Putamen (tissue), 1 donor: ENCODE results near the gene GGTLC2.
"Not testable (repeated sequence)": the region's sequence is repeated elsewhere in the genome, so short reads cannot be mapped to it uniquely, and the experiment has no call there.

Experiments
- DNase-seq: peaks from one replicate; pipeline ENCODE4 v3.0.0-alpha.2; 2016; ENCODE audit warnings: low spot score

GGTLC2 gene

DNA sequence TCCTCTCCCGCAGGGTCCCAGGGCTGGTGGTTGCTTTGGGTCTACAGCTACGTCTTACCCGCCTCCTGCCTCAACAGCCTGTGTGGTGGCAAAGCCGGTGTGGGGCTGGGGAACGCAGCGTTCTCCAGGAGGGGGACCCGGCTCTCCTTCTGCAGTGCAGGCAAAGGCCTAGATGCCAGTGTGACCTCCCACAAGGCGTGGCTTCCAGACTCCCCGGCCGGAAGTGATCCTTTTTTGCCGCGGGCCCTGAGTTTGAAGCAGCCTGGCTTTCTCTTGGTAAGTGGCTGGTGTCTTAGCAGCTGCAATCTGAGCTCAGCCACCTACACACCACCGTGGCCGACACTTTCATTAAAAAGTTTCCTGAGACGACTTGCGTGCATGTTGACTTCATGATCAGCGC lies 6.1 kb upstream of the GGTLC2 start:
- DNase-seq = not testable (repeated sequence)

- DNase-seq = not testable (repeated sequence)
These were observed 2.2 kb upstream of the GGTLC2 start for GRCh38 chr22:22642255-22642654.

GRCh38 chr22:22645969-22646368 lies 1.6 kb downstream of the GGTLC2 start:
- DNase-seq = not testable (repeated sequence)

DNA sequence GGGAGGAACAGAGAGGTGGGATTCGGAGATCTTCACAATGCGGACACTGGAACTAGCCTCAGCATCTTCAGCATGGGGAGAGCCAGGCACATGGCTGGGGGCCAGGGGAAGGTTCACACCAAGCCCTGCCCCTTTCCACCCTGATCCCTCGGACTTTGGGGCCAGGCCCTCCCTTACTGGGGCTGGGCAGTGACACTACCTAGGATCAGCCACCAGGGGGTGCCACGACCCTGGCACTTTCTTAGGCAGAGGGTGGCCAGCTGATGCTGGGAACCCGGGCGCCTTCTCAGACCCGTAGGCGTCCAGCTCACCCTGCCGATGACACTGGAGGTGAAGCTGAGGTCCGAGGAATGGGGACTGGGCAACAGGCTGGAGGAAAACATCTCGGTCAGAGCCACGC lies 3.5 kb downstream of the GGTLC2 start:
- DNase-seq = not testable (repeated sequence)

DNA sequence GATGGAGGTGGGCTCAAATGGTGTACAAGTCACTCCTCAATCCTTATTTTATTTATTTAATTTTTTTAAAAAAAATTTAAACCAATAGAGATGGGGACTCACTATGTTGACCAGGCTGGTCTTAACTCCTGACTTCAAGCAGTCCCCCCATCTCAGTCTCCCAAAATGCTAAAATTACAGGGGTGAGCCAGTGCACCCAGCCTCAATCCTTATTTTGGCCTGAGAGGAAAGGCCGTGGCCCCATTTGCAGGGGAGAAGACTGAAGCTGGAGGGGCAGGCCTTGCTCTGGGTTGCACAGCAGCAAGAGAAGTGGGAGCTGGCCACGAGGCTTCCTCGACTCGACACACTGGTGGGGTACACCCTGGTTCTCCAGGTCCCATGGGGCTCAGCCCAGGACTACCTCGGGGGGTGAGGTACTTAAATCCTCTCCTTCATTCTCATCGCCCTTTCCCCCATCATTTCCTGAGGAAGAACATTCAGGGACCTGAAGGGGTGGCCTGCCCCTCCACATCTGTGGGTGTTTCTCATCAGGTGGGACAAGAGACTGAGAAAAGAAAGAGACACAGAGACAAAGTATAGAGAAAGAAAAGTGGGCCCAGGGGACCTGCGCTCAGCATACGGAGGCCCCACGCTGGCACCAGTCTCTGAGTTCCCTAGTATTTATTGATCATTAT lies 4.6 kb downstream of the GGTLC2 start:
- not testable (repeated sequence) for DNase-seq

- DNase-seq = not testable (repeated sequence)
These were observed 5.3 kb downstream of the GGTLC2 start for GRCh38 chr22:22649761-22650160.

DNA sequence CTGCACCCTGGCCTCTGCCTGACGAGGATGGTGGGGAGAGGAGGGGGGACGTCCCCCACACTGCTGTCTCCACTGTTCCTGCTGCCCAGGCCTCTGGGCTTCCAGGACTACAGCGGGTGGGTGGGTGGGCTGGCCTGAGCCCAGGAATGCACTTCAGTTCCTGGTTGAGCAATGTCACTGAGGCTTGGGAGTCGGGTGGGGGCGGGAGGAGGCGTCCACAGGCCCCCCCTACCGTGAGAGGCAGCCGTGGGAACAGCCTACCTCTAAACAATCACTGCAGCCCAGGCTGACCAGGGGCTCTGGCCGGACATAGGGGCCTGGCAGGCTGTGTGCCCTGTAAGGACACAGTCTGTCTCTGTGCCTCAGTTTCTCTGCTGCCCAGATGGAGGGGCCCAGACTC lies 6.0 kb downstream of the GGTLC2 start:
- not testable (repeated sequence) for DNase-seq

- not testable (repeated sequence) for DNase-seq
These were observed 6.5 kb downstream of the GGTLC2 start for GRCh38 chr22:22650803-22651515.

GRCh38 chr22:22651593-22651992 lies 7.2 kb downstream of the GGTLC2 start:
- DNase-seq = not testable (repeated sequence)

- DNase-seq = not testable (repeated sequence)
These were observed 7.7 kb downstream of the GGTLC2 start for GRCh38 chr22:22652102-22652501.

GRCh38 chr22:22652573-22652972 lies 8.2 kb downstream of the GGTLC2 start:
- not testable (repeated sequence) for DNase-seq

DNA sequence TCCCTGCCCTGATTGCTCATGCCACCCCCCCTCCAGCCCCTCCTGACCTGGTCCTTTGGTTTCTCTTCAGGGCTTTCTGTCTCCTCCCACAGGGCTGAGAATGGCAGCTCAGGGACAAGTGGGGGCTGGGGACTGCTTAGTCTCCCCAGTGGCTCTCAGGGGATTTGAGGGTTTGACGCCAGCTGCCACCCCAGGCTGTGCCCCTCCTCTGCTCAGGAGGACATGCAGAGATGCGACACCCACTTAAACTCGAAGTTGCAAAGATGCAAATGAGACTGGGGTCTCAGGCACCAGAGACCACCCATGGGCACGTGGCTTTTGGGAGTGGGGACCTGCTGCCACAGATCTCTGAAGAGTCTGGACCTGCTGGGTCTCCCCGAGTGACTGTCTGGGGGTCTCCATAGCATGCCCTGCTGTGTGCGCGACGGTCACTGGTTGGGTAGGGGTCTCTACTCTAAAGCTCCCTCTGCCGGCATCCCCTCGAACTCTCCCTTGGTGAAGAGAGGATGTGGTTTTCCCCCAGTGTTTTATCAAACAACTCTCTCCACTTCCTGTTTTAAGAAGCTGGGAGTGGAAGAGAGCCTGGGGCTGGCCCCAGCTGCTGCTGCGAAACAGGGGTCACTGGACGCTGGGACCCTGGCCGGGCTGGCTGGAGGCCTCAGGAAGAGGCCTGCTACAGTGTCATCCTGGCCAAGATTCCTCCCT lies 9.4 kb downstream of the GGTLC2 start:
- not testable (repeated sequence) for DNase-seq

DNA sequence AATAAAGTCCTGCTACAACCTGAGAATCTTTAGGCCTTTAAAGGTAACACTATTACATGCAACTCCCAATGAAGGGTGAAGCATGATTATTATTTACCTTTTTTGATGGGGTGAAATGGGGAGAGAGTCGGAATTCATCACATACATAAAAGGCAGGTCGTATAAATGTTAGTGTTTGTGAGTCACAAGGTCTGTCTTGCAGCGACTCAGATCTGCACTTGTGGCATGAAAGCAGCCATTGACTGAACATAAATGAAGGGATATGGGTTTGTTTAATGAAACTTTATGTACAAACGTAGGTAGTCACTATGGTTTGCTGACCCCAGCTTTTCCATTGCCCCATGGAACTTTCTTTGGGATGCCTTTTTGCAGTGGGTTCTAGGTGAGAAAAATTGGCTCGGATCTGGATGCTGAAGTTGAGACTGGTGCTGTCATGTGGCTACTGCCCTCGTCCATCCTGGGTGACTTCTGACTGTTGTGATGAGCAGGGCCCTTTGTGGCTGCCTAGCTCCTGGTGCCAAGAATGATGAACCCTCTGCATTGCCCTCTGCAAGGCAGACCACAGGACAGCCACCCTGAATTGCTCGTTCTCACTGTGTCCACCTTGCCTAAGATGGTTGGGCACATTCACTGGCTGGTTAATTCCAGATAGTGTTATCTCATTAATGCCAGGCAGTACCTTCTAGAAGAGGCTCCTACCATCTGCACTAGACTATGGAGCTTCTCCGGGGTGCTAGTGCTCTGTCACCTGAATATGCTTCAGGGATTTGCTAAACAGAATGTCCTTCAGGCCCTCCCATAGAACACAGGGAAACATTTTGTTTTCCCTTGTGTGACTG lies 11.3 kb downstream of the GGTLC2 start:
- no peak for DNase-seq

GRCh38 chr22:22657712-22658111 lies 13.3 kb downstream of the GGTLC2 start:
- DNase-seq = no peak

DNA sequence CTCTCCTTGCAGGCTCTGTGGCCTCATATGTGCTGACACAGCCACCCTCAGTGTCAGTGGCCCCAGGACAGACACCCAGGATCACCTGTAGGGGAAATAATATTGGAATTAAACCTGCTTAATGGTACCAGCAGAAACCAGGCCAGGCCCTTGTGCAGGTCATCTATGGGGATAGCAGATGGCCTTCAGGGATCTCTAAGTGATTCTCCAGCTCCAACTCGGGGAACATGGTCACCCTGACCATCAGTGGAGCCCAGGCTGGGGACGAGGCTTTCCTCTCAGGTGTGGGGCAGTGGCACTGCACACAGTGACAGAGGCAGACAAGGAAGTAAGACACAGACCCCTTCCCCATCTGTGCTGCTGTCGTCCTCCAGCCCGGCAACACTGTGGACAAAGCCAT lies 16.9 kb downstream of the GGTLC2 start:
- no peak for DNase-seq

DNA sequence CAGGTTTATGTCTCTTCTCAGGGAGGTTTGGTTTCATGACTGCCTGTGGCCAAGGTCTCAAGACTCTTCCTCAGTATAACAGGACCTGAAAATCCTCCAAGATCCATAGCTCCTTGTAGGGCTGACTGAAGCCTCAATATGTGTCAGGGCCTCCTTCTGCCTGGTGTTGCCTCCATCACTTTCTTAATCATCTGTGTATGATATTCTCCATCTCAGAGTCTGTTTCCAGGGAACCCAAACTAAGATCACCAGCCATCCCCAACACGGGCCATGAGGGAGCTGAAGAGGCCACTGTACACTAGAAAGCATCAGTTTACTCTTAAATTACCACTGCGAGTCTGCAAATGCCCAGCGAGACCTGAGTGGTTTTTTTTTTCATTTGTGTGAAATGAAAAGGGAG lies 17.7 kb downstream of the GGTLC2 start:
- DNase-seq = no peak

GRCh38 chr22:22663861-22664800 lies 19.7 kb downstream of the GGTLC2 start:
- DNase-seq = no peak

GRCh38 chr22:22666307-22667091 lies 22.1 kb downstream of the GGTLC2 start:
- no peak for DNase-seq

- no peak for DNase-seq
These were observed 23.8 kb downstream of the GGTLC2 start for GRCh38 chr22:22667966-22668880.
